Measurements from ENCODE around the gene FAM107B.
"Not testable (repeated sequence)": the region's sequence is repeated elsewhere in the genome, so short reads cannot be mapped to it uniquely, and the experiment has no call there.

FAM107B gene

GRCh38 chr10:14688606-14689005 is 86.1 kb downstream of the FAM107B start:
- DNase-seq, result no peak

DNA sequence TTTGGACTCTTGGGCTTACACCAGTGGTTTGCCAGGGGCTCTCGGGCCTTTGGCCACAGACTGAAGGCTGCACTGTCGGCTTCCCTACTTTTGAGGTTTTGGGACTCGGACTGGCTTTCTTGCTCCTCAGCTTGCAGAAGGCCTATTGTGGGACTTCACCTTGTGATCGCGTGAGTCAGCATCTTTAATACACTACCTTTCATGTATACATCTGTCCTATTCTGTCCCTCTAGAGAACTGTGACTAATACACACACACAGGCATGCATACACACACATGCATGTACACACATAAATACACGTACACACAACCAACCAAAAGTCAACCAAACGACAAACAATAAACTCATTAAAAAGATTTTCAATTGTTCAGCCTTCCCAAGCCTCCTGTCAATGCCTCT is 86.5 kb downstream of the FAM107B start:
- DNase-seq, result not testable (repeated sequence)

DNA sequence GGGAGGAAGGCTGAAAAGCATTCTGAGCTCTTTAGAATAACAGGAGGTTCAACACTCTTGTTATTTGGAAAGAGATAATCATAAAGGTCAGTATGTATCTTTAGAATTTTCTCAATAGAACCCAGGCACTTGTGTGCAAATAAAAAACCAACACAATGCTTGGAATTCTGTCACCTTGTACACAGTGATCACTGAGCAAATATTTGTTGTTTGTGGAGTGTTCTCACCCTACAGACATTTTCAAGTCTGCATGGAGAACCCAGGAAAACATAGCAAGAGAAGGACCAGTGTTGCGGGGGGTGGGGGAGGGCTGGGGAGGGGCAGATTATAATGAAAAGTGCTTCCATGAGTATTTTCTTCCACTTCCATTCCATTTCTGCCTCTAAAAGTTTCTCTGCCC is 87.4 kb downstream of the FAM107B start:
- no peak for DNase-seq

DNA sequence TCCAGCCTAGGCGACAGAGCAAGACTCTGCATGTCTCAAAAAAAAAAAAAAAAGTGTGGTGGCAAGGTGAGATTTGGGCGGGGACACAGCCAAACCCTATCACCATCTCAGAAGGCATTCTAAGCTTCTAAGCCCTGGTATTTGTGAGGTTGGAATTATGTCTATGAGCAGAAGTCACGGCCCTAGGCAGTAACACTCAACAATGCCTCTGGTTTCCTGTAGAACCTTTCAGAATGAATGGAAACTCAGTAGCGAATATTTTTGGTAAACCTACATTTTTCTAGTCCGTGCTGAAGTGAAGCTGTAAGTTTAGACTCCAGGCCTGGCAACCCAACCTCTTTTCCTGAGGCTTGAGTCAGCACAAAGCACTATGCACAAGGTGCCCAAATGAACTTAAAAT is 88.3 kb downstream of the FAM107B start:
- DNase-seq, result no peak

DNA sequence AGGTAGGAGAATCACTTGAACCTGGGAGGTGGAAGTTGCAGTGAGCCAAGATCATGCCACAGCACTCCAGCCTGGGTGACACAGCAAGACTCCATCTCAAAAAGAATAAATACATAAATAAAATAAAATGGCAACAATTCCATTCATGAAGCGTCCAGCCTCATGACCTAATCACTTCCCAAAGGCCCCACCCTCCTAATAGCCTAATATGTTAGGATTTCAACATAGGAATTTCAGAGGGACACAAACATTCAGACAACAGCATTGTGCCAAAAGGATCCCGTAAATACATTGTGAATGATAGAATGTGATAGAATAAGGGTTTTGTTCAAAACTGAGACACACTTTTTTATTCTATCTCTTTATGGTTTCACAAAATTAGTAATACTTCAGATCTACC is 90.3 kb downstream of the FAM107B start:
- no peak for DNase-seq

DNA sequence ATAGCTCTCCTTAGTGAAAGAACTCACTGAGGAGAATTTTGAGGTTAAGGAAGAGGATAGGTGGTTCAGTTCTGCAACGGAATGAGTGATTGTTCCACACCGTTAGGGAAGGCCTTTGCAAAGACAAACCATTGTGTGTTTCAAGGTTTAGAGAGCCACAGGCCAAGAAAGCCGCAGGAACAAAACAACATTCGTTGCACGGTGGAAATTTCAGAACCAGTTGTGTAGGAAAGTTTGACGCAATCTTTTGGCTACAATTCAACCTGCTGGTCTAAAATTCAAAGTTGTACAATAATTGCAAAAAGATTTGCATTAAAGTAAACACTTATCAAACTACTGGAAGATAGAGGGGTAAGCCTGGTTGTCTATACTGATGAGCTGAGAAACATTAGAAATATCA is 91.4 kb downstream of the FAM107B start:
- no peak for DNase-seq

GRCh38 chr10:14681802-14682201 is 92.9 kb downstream of the FAM107B start:
- DNase-seq, result no peak

DNA sequence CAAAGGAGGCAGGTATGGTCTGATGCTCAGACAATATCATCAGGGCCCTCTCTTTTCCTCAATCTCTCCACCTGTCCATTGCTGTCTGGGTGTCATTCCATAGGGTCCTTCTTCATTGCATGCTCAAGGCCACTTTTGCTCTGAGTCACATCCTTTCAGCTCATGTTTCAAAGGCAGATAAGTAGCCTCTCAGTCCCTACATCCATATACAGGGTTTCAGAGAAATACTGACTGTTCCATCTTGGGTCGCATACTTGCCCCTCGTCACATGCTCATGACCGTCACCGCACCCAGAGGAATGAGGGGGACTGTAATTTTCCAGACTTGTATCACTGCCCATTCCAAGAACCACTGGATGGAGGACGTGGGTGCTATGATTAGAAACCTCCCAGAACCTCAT is 93.4 kb downstream of the FAM107B start:
- no peak for DNase-seq

GRCh38 chr10:14678637-14679036 is 96.1 kb downstream of the FAM107B start:
- no peak for DNase-seq

DNA sequence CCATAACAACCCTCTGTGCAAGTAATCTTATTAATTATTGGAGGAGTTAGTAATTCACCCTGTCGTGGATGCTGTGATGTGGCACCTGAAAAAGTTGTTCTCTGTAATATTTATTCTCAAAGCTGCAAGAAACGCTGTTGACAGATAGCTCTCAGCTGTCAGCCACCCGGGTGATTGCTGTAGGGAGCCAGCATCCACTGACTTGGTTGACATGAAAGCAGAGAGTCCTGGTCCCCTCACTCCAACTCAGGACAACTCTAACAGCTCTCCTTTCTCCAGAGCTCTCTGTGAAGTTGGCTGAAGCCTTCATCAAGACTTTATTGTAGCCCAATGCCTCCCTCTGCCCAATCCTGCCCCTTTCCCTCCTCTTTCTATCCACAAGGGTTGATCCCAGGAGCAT is 98.0 kb downstream of the FAM107B start:
- DNase-seq, result no peak

DNA sequence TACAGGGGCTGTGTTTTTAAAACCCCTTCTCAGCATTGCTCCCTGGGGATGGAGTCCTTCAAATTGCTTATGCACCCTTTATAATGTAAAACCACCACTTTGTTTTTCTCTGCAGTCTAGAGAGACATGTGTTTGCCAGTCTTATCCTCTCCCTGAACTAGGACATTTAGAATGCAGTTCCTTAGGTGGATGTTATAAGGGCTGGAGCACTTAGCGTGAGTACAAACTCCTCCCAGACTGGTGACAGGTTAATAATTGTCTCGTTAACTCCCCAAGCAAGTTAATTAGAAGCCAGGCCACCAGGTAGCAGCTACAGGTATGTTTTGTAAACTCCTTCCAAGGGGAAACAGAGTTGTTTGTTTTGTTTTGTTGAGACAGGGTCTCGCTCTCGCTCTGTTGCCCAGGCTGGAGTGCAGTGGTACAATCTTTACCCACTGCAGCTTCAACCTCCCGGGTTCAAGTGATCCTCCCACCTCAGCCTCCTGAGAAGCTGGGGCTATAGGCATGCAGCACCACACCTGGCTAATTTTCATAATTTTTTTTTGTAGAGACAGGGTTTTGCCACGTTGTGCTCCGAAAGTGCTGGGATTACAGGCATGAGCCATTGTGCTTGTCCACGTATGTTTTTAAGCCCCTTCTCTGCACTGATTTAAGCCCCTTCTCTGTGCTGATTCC is 100.2 kb downstream of the FAM107B start:
- no peak for DNase-seq

- DNase-seq, result no peak
Observed at GRCh38 chr10:14673189-14673861, 101.4 kb downstream of the FAM107B start.

DNA sequence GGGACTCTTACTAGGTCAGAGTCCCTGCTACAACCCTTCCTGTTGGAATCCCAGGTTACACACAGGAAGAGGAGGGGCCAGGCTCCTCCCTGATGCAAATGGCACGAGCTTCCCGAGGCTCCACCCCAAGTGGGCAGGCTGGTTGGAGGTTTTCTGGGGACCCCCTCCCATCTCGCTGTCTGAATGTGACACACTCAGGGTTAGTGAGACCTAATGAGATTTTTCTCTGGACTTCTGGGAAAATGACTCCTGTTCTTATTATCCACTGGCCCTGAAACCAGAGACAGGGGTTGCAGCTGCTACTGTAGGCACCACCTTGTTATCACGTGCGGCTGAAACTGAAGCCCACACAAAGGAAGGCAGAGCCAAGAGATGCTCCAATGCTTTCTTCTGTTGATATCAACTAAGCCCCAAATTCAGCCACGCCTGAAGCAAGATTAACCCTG is 103.3 kb downstream of the FAM107B start:
- DNase-seq, result no peak

GRCh38 chr10:14670551-14671240 is 104.0 kb downstream of the FAM107B start:
- no peak for DNase-seq

GRCh38 chr10:14669576-14669975 is 105.1 kb downstream of the FAM107B start:
- DNase-seq, result no peak

DNA sequence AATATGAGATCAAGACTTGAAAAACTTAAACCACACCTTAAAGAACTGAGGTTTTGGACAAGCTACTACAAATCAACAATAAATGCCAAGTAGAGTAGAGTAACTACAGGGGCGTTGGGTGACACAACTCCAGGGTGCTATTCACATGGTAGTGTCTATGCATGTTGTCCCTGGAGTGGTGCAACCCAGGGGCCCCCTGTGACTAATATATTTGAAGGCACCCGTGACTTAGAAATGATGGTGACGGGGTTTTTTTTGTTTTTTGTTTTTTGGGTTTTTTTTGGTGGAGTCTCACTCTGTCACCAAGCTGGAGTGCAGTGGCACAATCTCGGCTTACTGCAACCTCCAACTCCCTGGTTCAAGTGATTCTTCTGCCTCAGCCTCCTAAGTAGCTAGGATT is 106.9 kb downstream of the FAM107B start:
- no peak for DNase-seq

DNA sequence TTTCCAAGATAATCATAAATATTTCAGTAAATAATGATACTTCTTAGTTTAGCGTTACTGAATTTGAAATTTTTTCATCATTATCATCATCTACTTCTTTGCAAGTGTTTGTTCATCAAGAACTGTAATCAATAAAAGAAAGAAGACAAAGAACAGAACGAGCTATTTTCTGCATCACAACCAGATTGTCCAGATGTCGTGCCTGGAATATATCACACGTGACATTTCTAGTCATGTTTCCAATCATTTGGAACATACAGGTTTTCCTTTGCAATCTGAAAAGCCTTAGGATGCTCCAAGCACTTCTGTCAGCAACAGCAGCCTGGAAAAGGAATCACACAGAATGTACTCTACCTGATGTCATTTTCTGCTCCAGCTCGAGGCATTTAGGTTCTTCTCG is 107.4 kb downstream of the FAM107B start:
- no peak for DNase-seq

DNA sequence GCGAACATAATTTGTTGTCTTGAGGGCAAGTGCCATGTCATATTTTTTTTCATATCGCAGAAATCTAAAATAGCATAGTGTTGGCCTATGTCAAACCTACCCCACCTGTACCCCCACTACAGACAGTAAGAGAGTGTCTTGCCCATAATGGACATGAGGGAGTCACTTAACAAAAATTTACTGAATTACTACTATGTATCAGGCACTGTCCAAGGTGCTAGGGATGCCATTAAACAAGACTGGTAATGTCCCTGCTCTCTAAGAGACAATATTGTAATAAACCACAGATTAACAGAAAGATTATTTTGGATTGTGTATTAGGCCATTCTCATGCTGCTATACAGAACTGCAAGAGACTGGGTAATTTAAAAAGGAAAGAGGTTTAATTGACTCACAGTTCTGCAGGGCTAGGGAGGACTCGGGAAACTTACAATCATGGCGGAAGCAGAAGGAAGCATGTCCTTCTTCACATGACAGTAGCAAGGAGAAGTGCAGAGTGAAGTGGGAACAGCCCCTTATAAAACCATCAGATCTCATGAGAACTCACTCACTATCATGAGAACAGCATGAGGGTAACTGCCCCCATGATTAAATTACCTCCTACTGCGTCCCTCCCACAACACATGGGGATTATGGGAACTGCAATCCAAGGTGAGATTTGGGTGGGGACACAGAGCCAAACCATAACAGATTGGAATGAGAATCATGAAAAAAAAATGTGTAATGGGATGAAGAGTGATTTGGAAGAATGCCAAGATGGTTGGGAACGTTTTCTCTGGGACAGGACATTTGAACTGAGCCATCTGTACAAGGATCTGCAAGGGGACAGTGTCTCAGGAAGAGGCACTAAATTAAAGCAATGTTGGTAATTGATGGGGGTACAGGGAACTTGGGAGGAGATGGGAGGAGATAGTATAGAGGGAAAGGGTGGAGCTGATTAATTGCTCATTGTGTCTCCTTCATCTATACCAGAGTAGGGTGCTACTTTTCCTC is 108.5 kb downstream of the FAM107B start:
- DNase-seq, result no peak

GRCh38 chr10:14665304-14665703 is 109.4 kb downstream of the FAM107B start:
- no peak for DNase-seq

DNA sequence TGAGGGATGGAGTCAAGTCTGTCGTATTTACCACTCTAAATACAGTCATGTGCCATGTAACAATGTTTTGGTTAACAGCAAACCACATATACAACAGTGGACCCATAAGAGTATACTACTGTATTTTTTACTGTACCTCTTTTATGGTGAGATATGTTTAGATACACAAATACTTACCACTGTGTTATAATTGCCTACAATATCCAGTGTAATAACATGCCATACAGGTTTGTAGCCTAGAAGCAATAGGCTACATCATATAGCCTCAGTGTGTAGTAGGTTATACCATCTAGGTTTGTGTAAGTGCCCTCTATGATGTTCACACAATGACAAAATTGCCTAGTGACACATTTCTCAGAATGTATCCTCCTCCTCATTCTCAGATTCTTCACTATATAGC is 110.4 kb downstream of the FAM107B start:
- no peak for DNase-seq

GRCh38 chr10:14661818-14662217 is 112.9 kb downstream of the FAM107B start:
- DNase-seq, result no peak

GRCh38 chr10:14660831-14661230 is 113.9 kb downstream of the FAM107B start:
- peak; percentile 28 for DNase-seq

DNA sequence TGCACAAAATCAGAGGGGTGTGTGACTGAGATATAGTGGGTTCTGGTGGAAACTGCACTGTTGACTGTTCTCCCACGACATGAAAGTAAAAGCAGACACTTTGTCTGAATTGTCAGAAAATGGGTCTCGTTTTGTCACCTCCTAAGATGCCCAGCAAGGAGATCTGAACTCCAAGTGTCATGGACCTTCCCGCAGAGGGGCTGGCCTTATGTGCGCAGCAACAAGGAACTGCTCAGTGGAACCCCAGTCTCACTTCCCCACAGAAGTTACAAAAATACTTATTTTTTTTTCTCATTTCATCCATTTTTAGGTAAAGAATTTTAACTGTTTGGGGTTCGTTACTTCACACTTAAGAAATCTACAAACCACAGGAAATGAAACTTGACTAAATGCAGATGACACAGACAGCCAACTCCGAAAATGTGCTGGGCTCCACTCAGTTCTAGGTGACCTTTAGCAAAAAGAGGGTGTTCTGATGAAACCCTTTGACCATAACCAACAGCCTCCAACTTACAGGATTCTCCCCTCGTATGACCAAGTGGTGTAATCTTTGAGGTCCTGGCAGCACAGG is 115.0 kb downstream of the FAM107B start:
- peak; percentile 79 for DNase-seq
